Chondrocyte (in vitro differentiated cells): ENCODE results near the gene PDPK1. TPM values are rescaled to one million over a fixed set of nuclear protein-coding genes. Genes with fewer than 3 reads are reported as not detected.

Experiments
- DNase-seq: peaks from one replicate; pipeline ENCODE4 v3.0.0; 2021; ENCODE audit warnings: mixed read lengths, low spot score
- H3K27ac Mint-ChIP-seq: one replicate; pipeline ENCODE4 v1.8.0; 2021; ENCODE audit warnings: mild to moderate bottlenecking, moderate library complexity, mixed read lengths; ENCODE audit not compliant: unreplicated experiment
- H3K27me3 Mint-ChIP-seq: 2 replicates; pipeline ENCODE4 v1.8.0; 2021; ENCODE audit warnings: low read depth, mixed read lengths
- H3K36me3 Mint-ChIP-seq: 2 replicates; pipeline ENCODE4 v1.8.0; 2021; ENCODE audit warnings: low read depth, mixed read lengths
- H3K4me1 Mint-ChIP-seq: 2 replicates; pipeline ENCODE4 v1.8.0; 2021; ENCODE audit warnings: low read depth, mild to moderate bottlenecking, mixed read lengths
- H3K4me3 Mint-ChIP-seq: one replicate; pipeline ENCODE4 v1.8.0; 2021; ENCODE audit warnings: mild to moderate bottlenecking, moderate library complexity, mixed read lengths; ENCODE audit not compliant: unreplicated experiment
- H3K9me3 Mint-ChIP-seq: 2 replicates; pipeline ENCODE4 v1.8.0; 2021; ENCODE audit warnings: low read depth, mixed read lengths
- total RNA-seq: library from RNA; stranded (reverse); gene quantifications from 3 replicates; pipeline ENCODE4 v1.2.1, GENCODE V29; 2021
- TF ChIP-seq, protein P1 (sequence below): fragments of 200-600 bp; sonication (generic); IDR thresholded peaks from 2 replicates; pipeline ENCODE4 v1.5.0; 2021; ENCODE audit warnings: antibody characterized with exemption, mild to moderate bottlenecking, moderate library complexity

The PDPK1 gene
- total RNA-seq, 1 donor from 2014 or later: 39.6 TPM

DNA sequence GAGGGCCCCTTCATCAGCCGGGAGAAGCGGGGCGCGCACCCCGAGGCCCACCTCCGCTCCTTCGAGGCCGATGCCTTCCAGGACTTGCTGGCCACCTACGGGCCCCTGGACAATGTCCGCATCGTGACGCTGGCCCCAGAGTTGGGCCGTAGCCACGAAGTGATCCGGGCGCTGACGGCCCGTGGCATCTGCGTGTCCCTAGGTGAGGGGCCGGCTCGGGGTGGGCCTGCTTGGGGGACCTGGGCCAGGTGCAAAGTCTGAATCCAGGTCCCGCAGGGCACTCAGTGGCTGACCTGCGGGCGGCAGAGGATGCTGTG is 10.1 kb upstream of the PDPK1 start:
- DNase-seq: no peak
- Mint-ChIP-seq H3K4me3 (no peak overlapping the region), H3K36me3 (peaks cover 6% of the 10 kb centered on the region), H3K9me3 (no peaks in the 10 kb centered on the region), H3K4me1 (peaks cover 12% of the 10 kb centered on the region), H3K27me3 (no peaks in the 10 kb centered on the region), H3K27ac (no peak overlapping the region)
- TF ChIP-seq, protein P1, sequence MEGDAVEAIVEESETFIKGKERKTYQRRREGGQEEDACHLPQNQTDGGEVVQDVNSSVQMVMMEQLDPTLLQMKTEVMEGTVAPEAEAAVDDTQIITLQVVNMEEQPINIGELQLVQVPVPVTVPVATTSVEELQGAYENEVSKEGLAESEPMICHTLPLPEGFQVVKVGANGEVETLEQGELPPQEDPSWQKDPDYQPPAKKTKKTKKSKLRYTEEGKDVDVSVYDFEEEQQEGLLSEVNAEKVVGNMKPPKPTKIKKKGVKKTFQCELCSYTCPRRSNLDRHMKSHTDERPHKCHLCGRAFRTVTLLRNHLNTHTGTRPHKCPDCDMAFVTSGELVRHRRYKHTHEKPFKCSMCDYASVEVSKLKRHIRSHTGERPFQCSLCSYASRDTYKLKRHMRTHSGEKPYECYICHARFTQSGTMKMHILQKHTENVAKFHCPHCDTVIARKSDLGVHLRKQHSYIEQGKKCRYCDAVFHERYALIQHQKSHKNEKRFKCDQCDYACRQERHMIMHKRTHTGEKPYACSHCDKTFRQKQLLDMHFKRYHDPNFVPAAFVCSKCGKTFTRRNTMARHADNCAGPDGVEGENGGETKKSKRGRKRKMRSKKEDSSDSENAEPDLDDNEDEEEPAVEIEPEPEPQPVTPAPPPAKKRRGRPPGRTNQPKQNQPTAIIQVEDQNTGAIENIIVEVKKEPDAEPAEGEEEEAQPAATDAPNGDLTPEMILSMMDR: no peak

DNA sequence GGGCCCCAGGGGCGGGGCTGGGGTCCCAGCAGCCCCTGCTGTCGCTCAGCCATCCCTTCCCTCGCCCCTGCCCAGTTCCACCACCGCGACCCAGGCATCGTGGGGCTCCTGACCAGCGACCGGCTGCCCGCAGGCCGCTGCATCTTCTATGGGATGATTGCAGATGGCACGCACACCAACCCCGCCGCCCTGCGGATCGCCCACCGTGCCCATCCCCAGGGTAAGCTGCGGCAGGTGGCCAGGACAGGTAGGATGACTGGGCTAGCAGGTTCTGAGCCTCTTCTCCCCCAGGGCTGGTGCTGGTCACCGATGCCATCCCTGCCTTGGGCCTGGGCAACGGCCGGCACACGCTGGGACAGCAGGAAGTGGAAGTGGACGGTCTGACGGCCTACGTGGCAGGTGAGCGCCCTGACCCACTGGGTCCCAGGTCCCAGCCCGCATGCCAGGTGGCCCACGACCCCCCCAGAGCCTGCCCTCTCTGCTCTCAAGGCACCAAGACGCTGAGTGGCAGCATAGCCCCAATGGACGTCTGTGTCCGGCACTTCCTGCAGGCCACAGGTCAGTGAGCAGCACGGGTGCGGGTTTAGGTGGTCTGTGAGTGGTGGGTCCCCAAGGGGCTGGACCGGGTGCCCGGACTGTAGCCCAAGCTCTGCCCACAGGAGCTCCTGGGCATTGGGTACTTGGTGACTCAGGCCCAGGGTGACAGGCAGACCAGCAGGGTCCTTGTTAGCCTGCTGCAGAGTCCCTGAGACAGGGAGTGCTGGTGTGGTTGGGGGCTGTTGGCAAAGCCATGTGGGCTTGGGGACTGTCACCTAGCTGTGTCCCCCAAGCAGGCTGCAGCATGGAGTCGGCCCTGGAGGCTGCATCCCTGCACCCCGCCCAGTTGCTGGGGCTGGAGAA is 9.4 kb upstream of the PDPK1 start:
- peaks cover 15% of the 10 kb centered on the region for H3K4me1 Mint-ChIP-seq
- H3K36me3 Mint-ChIP-seq: peaks cover 6% of the 10 kb centered on the region
- DNase-seq: peak; percentile 84
- H3K9me3 Mint-ChIP-seq: no peaks in the 10 kb centered on the region
- H3K4me3 Mint-ChIP-seq: no peak overlapping the region
- no peaks in the 10 kb centered on the region for H3K27me3 Mint-ChIP-seq
- TF ChIP-seq, protein P1: no peak
- H3K27ac Mint-ChIP-seq: no peak overlapping the region

DNA sequence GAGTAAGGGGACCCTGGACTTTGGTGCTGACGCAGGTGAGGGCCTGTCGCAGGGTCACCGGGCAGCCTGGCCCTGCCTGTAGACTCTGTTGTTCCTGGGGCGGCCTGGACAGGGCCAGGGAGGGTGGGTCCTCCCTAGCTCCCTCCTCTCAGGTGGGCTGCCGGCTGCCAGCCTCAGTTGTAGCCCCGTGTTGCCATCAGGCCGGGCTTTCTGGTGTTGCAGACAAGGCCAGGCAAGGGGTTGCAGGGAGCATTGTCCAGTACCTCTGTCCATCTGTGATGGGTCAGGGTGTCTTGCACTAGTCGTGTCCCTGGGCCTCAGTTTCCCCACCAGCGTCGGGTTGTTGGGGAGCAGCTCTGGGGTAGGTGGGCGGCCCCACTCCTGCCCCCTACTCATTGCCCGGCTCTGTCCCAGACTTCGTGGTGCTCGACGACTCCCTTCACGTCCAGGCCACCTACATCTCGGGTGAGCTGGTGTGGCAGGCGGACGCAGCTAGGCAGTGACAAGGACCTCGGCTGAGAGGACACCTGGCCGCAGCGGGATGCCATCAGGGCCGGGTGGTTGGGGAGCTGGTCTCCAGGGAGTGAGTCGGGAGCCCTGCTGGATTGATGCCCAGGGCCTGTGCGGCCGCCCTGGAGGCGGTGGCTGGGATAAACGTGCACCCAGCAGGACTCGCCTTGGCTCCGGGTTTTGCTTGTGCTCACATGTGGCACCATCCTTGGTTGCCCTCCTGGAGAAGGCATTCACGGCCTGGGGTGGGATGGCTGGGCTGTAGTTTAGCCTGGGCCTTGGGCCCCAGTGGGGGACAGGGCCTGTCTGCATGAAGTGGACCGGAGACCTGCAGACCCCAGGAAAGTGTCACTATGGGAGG is 8.5 kb upstream of the PDPK1 start:
- H3K4me1 Mint-ChIP-seq: peaks cover 15% of the 10 kb centered on the region
- H3K36me3 Mint-ChIP-seq: peaks cover 2% of the 10 kb centered on the region
- H3K27me3 Mint-ChIP-seq: no peaks in the 10 kb centered on the region
- no peak overlapping the region for H3K4me3 Mint-ChIP-seq
- no peak for DNase-seq
- TF ChIP-seq, protein P1: peak; percentile 19
- no peak overlapping the region for H3K27ac Mint-ChIP-seq
- H3K9me3 Mint-ChIP-seq: no peaks in the 10 kb centered on the region

DNA sequence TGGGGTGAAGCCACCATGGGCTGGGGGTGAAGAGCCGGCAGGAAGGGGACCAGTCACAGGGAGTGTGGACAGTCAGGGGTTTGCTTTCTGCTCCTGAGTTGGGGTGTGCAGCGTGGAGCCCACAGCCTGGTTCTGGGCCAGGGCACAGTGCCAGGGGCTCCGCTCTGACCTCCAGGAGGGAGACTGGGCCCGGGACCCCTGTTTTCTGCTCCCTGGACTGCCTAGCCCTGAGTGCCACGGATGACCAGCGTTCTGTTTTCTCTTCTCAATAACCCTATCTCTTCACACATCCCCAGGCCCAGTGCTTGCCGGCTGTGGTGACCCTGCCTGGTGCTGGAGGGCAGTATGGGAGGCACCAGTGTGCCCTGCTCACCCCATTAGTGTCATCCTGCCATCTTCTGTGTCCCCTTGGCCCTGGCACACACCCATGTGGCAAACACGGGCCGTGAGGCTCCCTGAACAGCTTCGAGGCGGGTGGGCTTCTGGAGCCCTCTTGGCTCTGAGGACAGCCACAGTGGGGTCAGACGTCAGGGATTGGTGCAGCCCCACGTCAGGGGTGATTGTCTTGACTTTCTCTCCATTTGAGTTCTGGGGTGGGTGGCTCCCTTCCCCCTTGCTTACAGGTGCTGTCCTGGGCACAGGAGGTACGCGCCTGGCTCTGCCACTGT is 7.7 kb upstream of the PDPK1 start:
- H3K4me1 Mint-ChIP-seq: peaks cover 15% of the 10 kb centered on the region

More for the DNA sequence above, 7.7 kb upstream of the PDPK1 start:
- DNase-seq: no peak
- peak overlapping the region; percentile 49 for H3K27ac Mint-ChIP-seq
- H3K36me3 Mint-ChIP-seq: no peaks in the 10 kb centered on the region
- H3K9me3 Mint-ChIP-seq: no peaks in the 10 kb centered on the region
- no peak overlapping the region for H3K4me3 Mint-ChIP-seq
- no peaks in the 10 kb centered on the region for H3K27me3 Mint-ChIP-seq
- TF ChIP-seq, protein P1: no peak
